Activated CD4-positive, alpha-beta T cell treated with anti-CD3 and anti-CD28 coated beads for 36 hours (primary cell): ENCODE data around the gene CYP2A7. TPM values are rescaled to one million over a fixed set of nuclear protein-coding genes. Genes with fewer than 3 reads are reported as not detected.
"Not testable (repeated sequence)": the region's sequence is repeated elsewhere in the genome, so short reads cannot be mapped to it uniquely, and the experiment has no call there.

Source experiments
- ATAC-seq: fragments of 200-7000 bp; cut with Tn5 transposase; one replicate; pipeline ENCODE4 v1.10.0; 2021; ENCODE audit warnings: mild to moderate bottlenecking, moderate library complexity
- CTCF ChIA-PET: fragments of 350-600 bp; sonication (Branson Sonifier 250); formaldehyde crosslinking; loops from one replicate; lab custom pipeline; 2021; ENCODE audit warnings: antibody characterized with exemption; lab: Charles Lee
- POLR2A ChIA-PET: fragments of 350-600 bp; sonication (Branson Sonifier 250); formaldehyde crosslinking; loops from one replicate; lab custom pipeline; 2021; ENCODE audit warnings: antibody characterized with exemption, inconsistent platforms; lab: Charles Lee
- DNase-seq: peaks from one replicate; pipeline ENCODE4 v3.0.0-alpha.2; 2020
- H3K27ac Mint-ChIP-seq: one replicate; pipeline ENCODE4 v1.8.0; 2021; ENCODE audit warnings: mixed read lengths
- H3K27me3 Mint-ChIP-seq: one replicate; pipeline ENCODE4 v1.8.0; 2021; ENCODE audit warnings: mixed read lengths
- H3K36me3 Mint-ChIP-seq: one replicate; pipeline ENCODE4 v1.8.0; 2021; ENCODE audit warnings: low read depth, mixed read lengths
- H3K4me1 Mint-ChIP-seq: one replicate; pipeline ENCODE4 v1.8.0; 2021; ENCODE audit warnings: mixed read lengths
- H3K4me3 Mint-ChIP-seq: one replicate; pipeline ENCODE4 v1.8.0; 2021; ENCODE audit warnings: mild to moderate bottlenecking, moderate library complexity, mixed read lengths
- H3K9me3 Mint-ChIP-seq: one replicate; pipeline ENCODE4 v1.8.0; 2021; ENCODE audit warnings: low read depth, mixed read lengths
- intact Hi-C, 2 experiments: fragments of 100-400 bp; cut with DNase I in 1 of 2; cut with micrococcal nuclease in 1 of 2; formaldehyde crosslinking; loops; one replicate each; pipeline versions ENCODE4 v1.14.2 to v1.15.1; 2022 to 2024; cut with DNase I, micrococcal nuclease
- total RNA-seq, 2 experiments: library from RNA; stranded (reverse); gene quantifications; one replicate each; pipeline ENCODE4 v1.2.3, GENCODE V29; 2021

The CYP2A7 gene
- total RNA-seq, 2 experiments from 2014 or later: not detected

GRCh38 chr19:40836754-40837429 lies 45.1 kb downstream of the CYP2A7 start:
- CTCF ChIA-PET: interaction anchor here (0.6 to 1.2 kb wide), 5 partner anchors 18 to 283 kb away, joined by 3 read pairs; partner anchors contain the start of gene EGLN2
- DNase-seq (no peak), ATAC-seq (no peak)
- Mint-ChIP-seq H3K27ac (no peak overlapping the region), H3K27me3 (no peaks in the 10 kb centered on the region), H3K9me3 (no peaks in the 10 kb centered on the region), H3K4me3 (no peak overlapping the region), H3K4me1 (peaks cover 13% of the 10 kb centered on the region), H3K36me3 (no peaks in the 10 kb centered on the region)
- intact Hi-C loops: no loop called here
- POLR2A ChIA-PET: no interaction called here

GRCh38 chr19:40833728-40834533 lies 48.1 kb downstream of the CYP2A7 start:
- H3K36me3 Mint-ChIP-seq, H3K4me3 Mint-ChIP-seq, CTCF ChIA-PET, H3K27me3 Mint-ChIP-seq, ATAC-seq, POLR2A ChIA-PET, DNase-seq, H3K9me3 Mint-ChIP-seq, intact Hi-C loops: not testable (repeated sequence)
- H3K27ac Mint-ChIP-seq: peak overlapping the region; percentile 73
- peaks cover 13% of the 10 kb centered on the region for H3K4me1 Mint-ChIP-seq

- ATAC-seq: peak; percentile 53
- POLR2A ChIA-PET, H3K4me3 Mint-ChIP-seq, H3K27ac Mint-ChIP-seq, H3K36me3 Mint-ChIP-seq, H3K27me3 Mint-ChIP-seq, H3K9me3 Mint-ChIP-seq, intact Hi-C loops, DNase-seq: not testable (repeated sequence)
- H3K4me1 Mint-ChIP-seq: peaks cover 13% of the 10 kb centered on the region
- CTCF ChIA-PET: interaction anchor here (0.6 to 0.8 kb wide), 2 partner anchors 75 to 150 kb away, joined by 3 to 5 read pairs; no protein-coding TSS in a partner anchor
These were observed 49.6 kb downstream of the CYP2A7 start for GRCh38 chr19:40832431-40832790.

- no peaks in the 10 kb centered on the region for H3K27me3 Mint-ChIP-seq
- intact Hi-C loops: no loop called here
- peaks cover 19% of the 10 kb centered on the region for H3K4me1 Mint-ChIP-seq
- DNase-seq (no peak), ATAC-seq (no peak)
- H3K27ac Mint-ChIP-seq: no peak overlapping the region
- H3K4me3 Mint-ChIP-seq: no peak overlapping the region
- POLR2A ChIA-PET: no interaction called here
- no peaks in the 10 kb centered on the region for H3K9me3 Mint-ChIP-seq
- peaks cover 6% of the 10 kb centered on the region for H3K36me3 Mint-ChIP-seq
- CTCF ChIA-PET: interaction anchor here (0.6 to 0.8 kb wide), 2 partner anchors 76 to 197 kb away, joined by 3 read pairs; no protein-coding TSS in a partner anchor
These were observed 50.3 kb downstream of the CYP2A7 start for GRCh38 chr19:40831502-40832430.

- H3K36me3 Mint-ChIP-seq, H3K4me3 Mint-ChIP-seq, CTCF ChIA-PET, H3K27me3 Mint-ChIP-seq, H3K27ac Mint-ChIP-seq, intact Hi-C loops, DNase-seq, POLR2A ChIA-PET, ATAC-seq, H3K9me3 Mint-ChIP-seq: not testable (repeated sequence)
- peaks cover 25% of the 10 kb centered on the region for H3K4me1 Mint-ChIP-seq
These were observed 51.3 kb downstream of the CYP2A7 start for GRCh38 chr19:40830741-40831140.

GRCh38 chr19:40829205-40829604 lies 52.8 kb downstream of the CYP2A7 start:
- POLR2A ChIA-PET: interaction anchor here (0.6 kb wide), 1 partner anchor 361 kb away, joined by 4 read pairs; no protein-coding TSS in a partner anchor

GRCh38 chr19:40827386-40828247 lies 54.4 kb downstream of the CYP2A7 start:
- POLR2A ChIA-PET: interaction anchor here (0.6 kb wide), 2 partner anchors 20 to 436 kb away, joined by 3 read pairs; no protein-coding TSS in a partner anchor

More at GRCh38 chr19:40829205-40829604, 52.8 kb downstream of the CYP2A7 start:
- Mint-ChIP-seq H3K9me3 (no peaks in the 10 kb centered on the region), H3K4me1 (peaks cover 29% of the 10 kb centered on the region), H3K36me3 (peaks cover 7% of the 10 kb centered on the region), H3K27ac (no peak overlapping the region), H3K4me3 (no peak overlapping the region), H3K27me3 (no peaks in the 10 kb centered on the region)
- CTCF ChIA-PET: no interaction called here
- ATAC-seq (no peak), DNase-seq (no peak)
- intact Hi-C loops: no loop called here

GRCh38 chr19:40826699-40827385 lies 55.2 kb downstream of the CYP2A7 start:
- H3K36me3 Mint-ChIP-seq, H3K27me3 Mint-ChIP-seq, H3K9me3 Mint-ChIP-seq, H3K4me3 Mint-ChIP-seq, intact Hi-C loops: not testable (repeated sequence)
- Mint-ChIP-seq H3K27ac (peak overlapping the region; percentile 23), H3K4me1 (peaks cover 19% of the 10 kb centered on the region)
- peak; percentile 64 for ATAC-seq
- DNase-seq: peak; percentile 49
- ChIA-PET CTCF (interaction anchor here (1.1 kb wide), 1 partner anchor 110 kb away, joined by 3 read pairs; the partner anchor contains the start of genes COQ8B and ITPKC), POLR2A (interaction anchor here (0.6 kb wide), 1 partner anchor 19 kb away, joined by 3 read pairs; no protein-coding TSS in a partner anchor)

More at GRCh38 chr19:40827386-40828247, 54.4 kb downstream of the CYP2A7 start:
- no peak overlapping the region for H3K27ac Mint-ChIP-seq
- peaks cover 7% of the 10 kb centered on the region for H3K36me3 Mint-ChIP-seq
- DNase-seq: no peak
- intact Hi-C loops: no loop called here
- CTCF ChIA-PET: interaction anchor here (1.1 kb wide), 1 partner anchor 111 kb away, joined by 3 read pairs; the partner anchor contains the start of genes COQ8B and ITPKC
- H3K4me3 Mint-ChIP-seq: no peak overlapping the region
- no peak for ATAC-seq
- no peaks in the 10 kb centered on the region for H3K9me3 Mint-ChIP-seq
- no peaks in the 10 kb centered on the region for H3K27me3 Mint-ChIP-seq
- peaks cover 22% of the 10 kb centered on the region for H3K4me1 Mint-ChIP-seq

GRCh38 chr19:40826312-40826698 lies 55.7 kb downstream of the CYP2A7 start:
- H3K27me3 Mint-ChIP-seq, H3K9me3 Mint-ChIP-seq, ATAC-seq, H3K4me3 Mint-ChIP-seq, H3K36me3 Mint-ChIP-seq, intact Hi-C loops, DNase-seq, CTCF ChIA-PET, POLR2A ChIA-PET: not testable (repeated sequence)
- Mint-ChIP-seq H3K27ac (peak overlapping the region; percentile 23), H3K4me1 (peaks cover 19% of the 10 kb centered on the region)
